22Rv1 (cell line): ENCODE results near the gene PARP3.

Experiments
- CTCF ChIP-seq: fragments of 450-650 bp; IDR thresholded peaks from 2 replicates; pipeline ENCODE4 v1.5.1; 2017; ENCODE audit warnings: mild to moderate bottlenecking
- ZFX ChIP-seq: fragments of 450-650 bp; IDR thresholded peaks from 2 replicates; pipeline ENCODE4 v1.6.1; 2017; ENCODE audit warnings: antibody characterized with exemption, borderline replicate concordance

- TF ChIP-seq CTCF (no peak), ZFX (no peak)
Observed at GRCh38 chr3:51948016-51948580, 5.9 kb downstream of the PARP3 start.
